ENCODE results near the gene ARHGEF6.

The ARHGEF6 gene

GRCh38 chrX:136639506-136640176 lies 141.1 kb downstream of the ARHGEF6 start:
- no peak for ATAC-seq (replicated peaks; ENCODE audit: extremely low read depth, poor library complexity, severe bottlenecking)
- H3K27ac Mint-ChIP-seq (ENCODE audit: low read depth) = peak overlapping the region; percentile 81

GRCh38 chrX:136636121-136636520 lies 144.6 kb downstream of the ARHGEF6 start:
- no peaks in the 10 kb centered on the region for H3K9me3 Mint-ChIP-seq
- no peaks in the 10 kb centered on the region for H3K36me3 Mint-ChIP-seq (ENCODE audit: insufficient read depth)
- ATAC-seq (replicated peaks; ENCODE audit: extremely low read depth, poor library complexity, severe bottlenecking) (no peak), DNase-seq (ENCODE audit: low spot score in 2 of 2) (no peak)
- peak overlapping the region; percentile 64 for H3K4me3 Mint-ChIP-seq
- H3K27ac Mint-ChIP-seq (ENCODE audit: low read depth) = no peak overlapping the region
- H3K4me1 Mint-ChIP-seq = peaks cover 63% of the 10 kb centered on the region
- no peaks in the 10 kb centered on the region for H3K27me3 Mint-ChIP-seq

More at GRCh38 chrX:136639506-136640176, 141.1 kb downstream of the ARHGEF6 start:
- Mint-ChIP-seq H3K4me1 (peaks cover 68% of the 10 kb centered on the region), H3K4me3 (peak overlapping the region; percentile 74), H3K27me3 (no peaks in the 10 kb centered on the region), H3K9me3 (no peaks in the 10 kb centered on the region), H3K36me3 (ENCODE audit: insufficient read depth) (no peaks in the 10 kb centered on the region)
- no peak for DNase-seq (ENCODE audit: low spot score in 2 of 2)

GRCh38 chrX:136635235-136635634 lies 145.5 kb downstream of the ARHGEF6 start:
- Mint-ChIP-seq H3K36me3 (ENCODE audit: insufficient read depth) (no peaks in the 10 kb centered on the region), H3K4me3 (peak overlapping the region; percentile 64), H3K9me3 (no peaks in the 10 kb centered on the region), H3K27ac (ENCODE audit: low read depth) (peak overlapping the region; percentile 67), H3K4me1 (peaks cover 69% of the 10 kb centered on the region), H3K27me3 (no peaks in the 10 kb centered on the region)
- peak; percentile 84 for ATAC-seq (replicated peaks; ENCODE audit: extremely low read depth, poor library complexity, severe bottlenecking)
- DNase-seq (ENCODE audit: low spot score in 2 of 2) = no peak

- DNase-seq (ENCODE audit: low spot score in 2 of 2) (no peak), ATAC-seq (replicated peaks; ENCODE audit: extremely low read depth, poor library complexity, severe bottlenecking) (no peak)
- H3K9me3 Mint-ChIP-seq = no peaks in the 10 kb centered on the region
- peaks cover 2% of the 10 kb centered on the region for H3K36me3 Mint-ChIP-seq (ENCODE audit: insufficient read depth)
- peaks cover 58% of the 10 kb centered on the region for H3K4me1 Mint-ChIP-seq
- H3K27me3 Mint-ChIP-seq = no peaks in the 10 kb centered on the region
- no peak overlapping the region for H3K4me3 Mint-ChIP-seq
- no peak overlapping the region for H3K27ac Mint-ChIP-seq (ENCODE audit: low read depth)
Measured at GRCh38 chrX:136630881-136631280, 149.9 kb downstream of the ARHGEF6 start.

GRCh38 chrX:136629084-136629750 lies 151.5 kb downstream of the ARHGEF6 start:
- Mint-ChIP-seq H3K27me3 (no peaks in the 10 kb centered on the region), H3K4me1 (peaks cover 55% of the 10 kb centered on the region), H3K9me3 (peaks cover 5% of the 10 kb centered on the region), H3K36me3 (ENCODE audit: insufficient read depth) (peaks cover 2% of the 10 kb centered on the region), H3K27ac (ENCODE audit: low read depth) (peak overlapping the region; percentile 22), H3K4me3 (peak overlapping the region; percentile 23)
- peak; percentile 71 for ATAC-seq (replicated peaks; ENCODE audit: extremely low read depth, poor library complexity, severe bottlenecking)
- DNase-seq (ENCODE audit: low spot score in 2 of 2) = no peak

- Mint-ChIP-seq H3K4me1 (peaks cover 55% of the 10 kb centered on the region), H3K27ac (ENCODE audit: low read depth) (no peak overlapping the region), H3K9me3 (peaks cover 5% of the 10 kb centered on the region), H3K27me3 (no peaks in the 10 kb centered on the region), H3K36me3 (ENCODE audit: insufficient read depth) (peaks cover 2% of the 10 kb centered on the region), H3K4me3 (peak overlapping the region; percentile 53)
- DNase-seq (ENCODE audit: low spot score in 2 of 2) (no peak), ATAC-seq (replicated peaks; ENCODE audit: extremely low read depth, poor library complexity, severe bottlenecking) (peak; percentile 60)
Measured at GRCh38 chrX:136627409-136627808, 153.3 kb downstream of the ARHGEF6 start.

DNA sequence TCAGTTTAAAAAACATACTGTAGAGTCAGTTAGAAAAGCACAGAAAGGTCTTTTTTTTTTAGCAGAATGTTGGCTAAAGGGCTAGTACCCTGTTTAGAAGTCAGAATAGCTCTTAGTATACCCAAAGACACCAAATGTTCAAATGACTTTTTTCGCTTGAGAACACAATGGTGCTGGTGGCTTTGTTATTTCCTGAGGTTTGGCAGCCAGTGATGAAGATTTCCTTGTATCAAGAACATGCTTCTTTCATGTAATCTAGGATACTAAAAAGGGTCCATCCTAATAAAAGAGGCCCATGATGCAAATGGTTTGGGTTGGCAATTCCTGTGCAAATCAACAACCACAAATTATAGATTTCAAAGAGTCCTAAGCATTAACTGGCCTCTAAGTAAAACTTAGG lies 153.8 kb downstream of the ARHGEF6 start:
- Mint-ChIP-seq H3K27me3 (no peaks in the 10 kb centered on the region), H3K27ac (ENCODE audit: low read depth) (no peak overlapping the region), H3K4me1 (peaks cover 53% of the 10 kb centered on the region), H3K4me3 (no peak overlapping the region), H3K36me3 (ENCODE audit: insufficient read depth) (peaks cover 2% of the 10 kb centered on the region), H3K9me3 (peaks cover 5% of the 10 kb centered on the region)
- ATAC-seq (replicated peaks; ENCODE audit: extremely low read depth, poor library complexity, severe bottlenecking) (no peak), DNase-seq (ENCODE audit: low spot score in 2 of 2) (no peak)

DNA sequence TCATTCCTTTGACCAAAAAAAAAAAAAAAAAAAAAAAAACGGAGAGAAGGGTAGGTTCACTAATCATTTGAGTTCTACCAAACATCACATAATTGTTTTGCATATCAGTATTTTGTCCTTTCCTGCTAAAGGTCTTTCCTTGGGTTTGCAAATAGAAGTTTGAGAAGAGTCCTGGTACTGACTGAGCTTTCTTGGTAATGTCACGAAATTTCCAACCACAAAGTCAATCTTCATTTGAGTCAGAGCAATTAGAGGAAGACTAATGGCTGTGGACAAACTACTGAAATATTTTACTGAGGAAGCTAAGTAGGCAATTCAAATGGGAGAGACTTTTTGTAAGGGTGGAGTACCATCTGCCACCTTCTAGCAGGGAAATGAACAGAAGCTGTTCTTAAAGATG lies 154.5 kb downstream of the ARHGEF6 start:
- H3K27ac Mint-ChIP-seq (ENCODE audit: low read depth) = no peak overlapping the region
- peaks cover 53% of the 10 kb centered on the region for H3K4me1 Mint-ChIP-seq
- ATAC-seq (replicated peaks; ENCODE audit: extremely low read depth, poor library complexity, severe bottlenecking) (no peak), DNase-seq (ENCODE audit: low spot score in 2 of 2) (no peak)
- H3K9me3 Mint-ChIP-seq = peaks cover 5% of the 10 kb centered on the region
- H3K27me3 Mint-ChIP-seq = no peaks in the 10 kb centered on the region
- peak overlapping the region; percentile 25 for H3K4me3 Mint-ChIP-seq
- H3K36me3 Mint-ChIP-seq (ENCODE audit: insufficient read depth) = peaks cover 2% of the 10 kb centered on the region

DNA sequence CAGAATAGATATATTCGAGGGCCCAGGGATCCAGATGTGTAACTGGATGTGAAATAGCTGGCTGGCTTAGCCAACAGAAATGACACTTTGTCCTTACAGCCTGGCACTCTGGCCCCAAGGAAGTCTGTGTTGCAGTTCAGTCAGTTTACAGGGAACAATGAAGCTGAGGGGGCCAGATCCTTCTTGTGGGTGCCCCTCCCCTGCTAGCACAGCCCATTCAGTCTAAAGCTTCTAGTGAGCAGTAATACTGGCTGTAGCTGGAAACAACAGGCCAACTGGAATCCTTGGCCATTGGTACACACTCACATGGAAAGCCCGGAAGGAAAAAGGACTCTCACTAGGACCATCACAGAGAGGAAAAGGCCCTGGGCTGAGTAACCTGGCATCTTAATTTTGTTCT lies 155.5 kb downstream of the ARHGEF6 start:
- H3K27me3 Mint-ChIP-seq = no peaks in the 10 kb centered on the region
- no peak for DNase-seq (ENCODE audit: low spot score in 2 of 2)
- H3K4me1 Mint-ChIP-seq = peaks cover 43% of the 10 kb centered on the region
- ATAC-seq (replicated peaks; ENCODE audit: extremely low read depth, poor library complexity, severe bottlenecking) = no peak
- H3K9me3 Mint-ChIP-seq = peaks cover 5% of the 10 kb centered on the region
- H3K36me3 Mint-ChIP-seq (ENCODE audit: insufficient read depth) = peaks cover 2% of the 10 kb centered on the region
- no peak overlapping the region for H3K4me3 Mint-ChIP-seq
- H3K27ac Mint-ChIP-seq (ENCODE audit: low read depth) = no peak overlapping the region

DNA sequence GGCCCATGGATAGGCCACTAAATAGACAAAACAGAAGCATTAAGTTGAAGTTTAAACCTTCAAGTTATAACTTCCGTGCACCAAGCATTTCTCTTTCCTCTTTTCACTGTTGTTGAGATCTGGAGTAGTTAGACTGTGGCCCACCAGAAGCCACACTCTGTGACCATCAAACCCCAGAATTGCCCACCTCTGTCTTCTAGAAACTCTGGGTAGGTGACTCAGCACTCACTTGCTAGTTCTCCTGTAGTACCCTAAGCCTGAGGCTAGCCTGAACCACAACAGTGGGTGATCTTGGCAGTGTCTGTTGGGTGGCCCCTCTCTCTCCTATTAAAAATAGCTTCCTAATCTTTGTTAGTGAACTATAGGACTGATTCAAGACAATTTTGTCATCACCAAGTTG lies 157.3 kb downstream of the ARHGEF6 start:
- no peak for ATAC-seq (replicated peaks; ENCODE audit: extremely low read depth, poor library complexity, severe bottlenecking)
- peaks cover 32% of the 10 kb centered on the region for H3K4me1 Mint-ChIP-seq

DNA sequence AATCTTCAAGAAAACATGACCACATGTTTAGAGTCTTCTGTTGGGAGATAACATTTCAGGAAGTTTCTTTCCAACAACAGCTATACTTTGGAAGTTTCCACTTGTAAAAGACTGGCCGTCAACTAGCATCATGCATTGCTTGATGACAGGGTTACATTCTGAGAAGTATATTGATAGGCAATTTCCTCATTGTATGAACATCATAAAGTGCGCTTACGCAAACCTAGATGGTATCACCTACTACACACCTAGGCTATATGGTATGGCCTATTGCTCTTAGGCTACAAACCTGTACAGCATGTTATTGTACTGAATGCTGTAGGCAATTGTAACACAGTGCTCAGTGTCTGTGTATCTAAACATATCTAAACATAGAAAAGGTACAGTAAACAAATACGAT lies 158.2 kb downstream of the ARHGEF6 start:
- Mint-ChIP-seq H3K27me3 (no peaks in the 10 kb centered on the region), H3K9me3 (peaks cover 5% of the 10 kb centered on the region), H3K27ac (ENCODE audit: low read depth) (no peak overlapping the region), H3K4me3 (no peak overlapping the region), H3K4me1 (peaks cover 29% of the 10 kb centered on the region), H3K36me3 (ENCODE audit: insufficient read depth) (peaks cover 2% of the 10 kb centered on the region)
- DNase-seq (ENCODE audit: low spot score in 2 of 2) = no peak
- no peak for ATAC-seq (replicated peaks; ENCODE audit: extremely low read depth, poor library complexity, severe bottlenecking)

More for the DNA sequence above, 157.3 kb downstream of the ARHGEF6 start:
- no peak overlapping the region for H3K27ac Mint-ChIP-seq (ENCODE audit: low read depth)
- DNase-seq (ENCODE audit: low spot score in 2 of 2) = no peak
- H3K27me3 Mint-ChIP-seq = no peaks in the 10 kb centered on the region
- H3K4me3 Mint-ChIP-seq = no peak overlapping the region
- peaks cover 2% of the 10 kb centered on the region for H3K36me3 Mint-ChIP-seq (ENCODE audit: insufficient read depth)
- peaks cover 5% of the 10 kb centered on the region for H3K9me3 Mint-ChIP-seq

DNA sequence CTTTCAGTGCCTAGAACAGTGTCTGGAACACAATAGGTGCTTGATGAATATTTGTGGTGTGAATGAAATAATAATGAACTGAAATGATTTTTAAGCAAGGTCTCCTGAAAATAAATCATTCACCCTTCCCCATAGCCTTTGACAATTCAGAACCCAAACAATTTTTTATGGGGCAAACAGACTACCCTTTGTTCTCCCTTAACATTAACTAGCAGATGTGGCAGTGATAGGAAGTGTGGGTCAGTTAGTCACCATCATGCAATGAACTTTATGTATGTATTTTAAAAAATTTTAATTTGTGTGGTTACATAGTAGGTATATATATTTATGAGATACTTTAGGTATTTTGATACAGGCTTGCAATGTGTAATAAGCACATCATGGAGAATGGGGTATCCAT lies 160.0 kb downstream of the ARHGEF6 start:
- Mint-ChIP-seq H3K36me3 (ENCODE audit: insufficient read depth) (no peaks in the 10 kb centered on the region), H3K9me3 (peaks cover 5% of the 10 kb centered on the region), H3K4me1 (peaks cover 17% of the 10 kb centered on the region), H3K4me3 (no peak overlapping the region), H3K27ac (ENCODE audit: low read depth) (no peak overlapping the region), H3K27me3 (no peaks in the 10 kb centered on the region)
- no peak for ATAC-seq (replicated peaks; ENCODE audit: extremely low read depth, poor library complexity, severe bottlenecking)
- no peak for DNase-seq (ENCODE audit: low spot score in 2 of 2)

DNA sequence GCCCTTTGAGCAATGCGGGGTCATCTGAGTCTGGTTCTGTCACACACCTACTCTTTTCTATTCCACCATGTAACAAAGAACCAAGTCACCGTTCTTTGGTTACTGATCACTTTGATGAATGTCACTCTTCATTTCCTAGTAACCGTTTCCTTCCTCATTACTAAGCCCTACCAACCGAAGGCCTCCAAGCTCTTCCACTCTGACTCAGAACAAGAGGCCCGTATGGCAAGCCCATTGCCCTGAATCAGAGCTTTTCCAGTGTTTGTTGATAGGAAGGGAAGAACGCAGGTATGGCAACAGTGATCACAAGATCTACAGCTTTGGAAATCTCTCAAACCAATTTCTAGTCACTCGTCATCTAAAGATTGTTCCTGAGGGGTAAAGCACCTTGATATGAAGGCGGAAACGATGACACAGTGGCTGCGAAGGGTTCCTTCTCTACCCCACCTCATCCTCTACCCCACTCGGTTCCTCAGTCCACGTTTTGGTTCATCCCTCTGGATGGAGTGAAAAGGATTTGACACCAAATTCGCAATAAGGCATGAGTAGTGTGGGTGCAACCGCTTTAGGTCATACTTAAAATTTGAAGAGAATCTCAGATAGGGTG lies 160.7 kb downstream of the ARHGEF6 start:
- Mint-ChIP-seq H3K27me3 (no peaks in the 10 kb centered on the region), H3K4me3 (no peak overlapping the region), H3K4me1 (peaks cover 15% of the 10 kb centered on the region), H3K36me3 (ENCODE audit: insufficient read depth) (no peaks in the 10 kb centered on the region), H3K9me3 (peaks cover 5% of the 10 kb centered on the region), H3K27ac (ENCODE audit: low read depth) (no peak overlapping the region)
- DNase-seq (ENCODE audit: low spot score in 2 of 2) (no peak), ATAC-seq (replicated peaks; ENCODE audit: extremely low read depth, poor library complexity, severe bottlenecking) (peak; percentile 34)

Measured in central memory CD8-positive, alpha-beta T cell (primary cell).